GM12878 (cell line): ENCODE data around the gene EPX. TPM values are rescaled to one million over a fixed set of nuclear protein-coding genes. Genes with fewer than 3 reads are reported as not detected.

Source experiments
- ATAC-seq: fragments of 200-7000 bp; cut with Tn5 transposase; 3 replicates; pipeline ENCODE4 v1.9.1; 2020; ENCODE audit warnings: mild to moderate bottlenecking, moderate library complexity
- BruUV-seq: library from RNA; stranded (reverse); fragments of 400-500 nt; replicated peaks from 2 replicates; lab custom pipeline; 2021; lab: Mats Ljungman, UMichigan
- CTCF ChIA-PET: fragments of 300-600 bp; sonication (Branson Sonifier 250); formaldehyde crosslinking; extraction: SDS; loops from one replicate; lab custom pipeline; 2021; ENCODE audit warnings: inconsistent platforms; lab: Yijun Ruan, JAX
- POLR2A ChIA-PET: fragments of 350-600 bp; formaldehyde crosslinking; extraction: SDS; loops from one replicate; lab custom pipeline; 2021; ENCODE audit warnings: inconsistent platforms; lab: Charles Lee
- RAD21 ChIA-PET: fragments of 300-600 bp; sonication (Branson Sonifier 250); formaldehyde crosslinking; loops from one replicate; lab custom pipeline; 2023; ENCODE audit warnings: antibody characterized with exemption; ENCODE audit not compliant: unreplicated experiment; lab: Charles Lee
- SMC1A ChIA-PET: fragments of 300-600 bp; sonication (Branson Sonifier 250); formaldehyde crosslinking; loops from one replicate; lab custom pipeline; 2023; ENCODE audit not compliant: unreplicated experiment, uncharacterized antibody; lab: Charles Lee
- DNase-seq: peaks from one replicate; pipeline ENCODE4 v3.0.0-alpha.2; 2011; ENCODE audit warnings: low read depth, low spot score
- FAIRE-seq: peaks from 3 replicates; lab custom pipeline; 2011; peaks lifted over from hg19 to GRCh38; lab: Jason Lieb, UNC
- H2AFZ ChIP-seq: 2 replicates; pipeline ENCODE4 v1.6.0; 2011; ENCODE audit warnings: low read depth, low read length, control low read depth; ENCODE audit not compliant: control insufficient read depth
- H3K27ac ChIP-seq: 2 replicates; pipeline ENCODE4 v1.5.1; 2011; ENCODE audit warnings: control low read depth; ENCODE audit not compliant: control insufficient read depth, insufficient read depth
- H3K27me3 ChIP-seq, 2 experiments: replicated peaks in 1 of 2; 2 replicates each; pipeline versions ENCODE4 v1.6.0 to v1.6.1; 2011; ENCODE audit warnings: low read length in 1 of 2; ENCODE audit not compliant: control insufficient read depth in 2 of 2, insufficient read depth in 2 of 2
- H3K36me3 ChIP-seq, 2 experiments: 2 replicates each; pipeline ENCODE4 v1.5.1; 2011; ENCODE audit warnings: low read length in 1 of 2; ENCODE audit not compliant: control insufficient read depth in 2 of 2, insufficient read depth in 2 of 2
- H3K4me1 ChIP-seq: 2 replicates; pipeline ENCODE4 v1.6.1; 2011; ENCODE audit warnings: mild to moderate bottlenecking, low read length, moderate library complexity, mixed read lengths; ENCODE audit not compliant: control insufficient read depth, insufficient read depth
- H3K4me2 ChIP-seq: 2 replicates; pipeline ENCODE4 v1.6.0; 2011; ENCODE audit warnings: control low read depth; ENCODE audit not compliant: control insufficient read depth, insufficient read depth
- H3K4me3 ChIP-seq: fragments of 200-600 bp; sonication (generic); 2 replicates; pipeline ENCODE4 v1.5.1; 2016
- H3K79me2 ChIP-seq: 2 replicates; pipeline ENCODE4 v1.6.0; 2011; ENCODE audit warnings: low read length; ENCODE audit not compliant: control insufficient read depth, insufficient read depth
- H3K9ac ChIP-seq: 2 replicates; pipeline ENCODE4 v1.8.0; 2011; ENCODE audit warnings: low read length, control low read depth, mixed read lengths; ENCODE audit not compliant: control insufficient read depth, insufficient read depth
- H3K9me3 ChIP-seq: replicated peaks from 3 replicates; pipeline ENCODE4 v1.5.1; 2011; ENCODE audit warnings: mild to moderate bottlenecking, low read length; ENCODE audit not compliant: control insufficient read depth, insufficient read depth
- H4K20me1 ChIP-seq: 2 replicates; pipeline ENCODE4 v1.6.0; 2011; ENCODE audit not compliant: control insufficient read depth, insufficient read depth
- CBX3 ChIP-seq: fragments of 200-600 bp; sonication (generic); IDR thresholded peaks from 2 replicates; pipeline ENCODE4 v1.6.1; 2016; ENCODE audit warnings: low read depth, borderline replicate concordance
- JUNB ChIP-seq: IDR thresholded peaks from 2 replicates; pipeline ENCODE4 v1.6.1; 2016; ENCODE audit warnings: antibody characterized with exemption, mild to moderate bottlenecking
- JUND ChIP-seq: IDR thresholded peaks from 2 replicates; pipeline ENCODE4 v1.6.1; 2012; ENCODE audit warnings: low read depth, mild to moderate bottlenecking, low read length, improper control_type of control experiment, moderate library complexity
- KLF5 ChIP-seq: fragments of 450-650 bp; IDR thresholded peaks from 2 replicates; pipeline ENCODE4 v1.6.1; 2014; ENCODE audit warnings: mild to moderate bottlenecking; ENCODE audit not compliant: partially characterized antibody
- MLLT1 ChIP-seq: fragments of 450-650 bp; IDR thresholded peaks from 2 replicates; pipeline ENCODE4 v1.6.1; 2016; ENCODE audit warnings: mild to moderate bottlenecking
- NR2F1 ChIP-seq: fragments of 450-650 bp; conservative IDR thresholded peaks from 2 replicates; pipeline ENCODE4 v1.6.1; 2017; ENCODE audit warnings: mild to moderate bottlenecking
- PKNOX1 ChIP-seq: fragments of 450-650 bp; IDR thresholded peaks from 2 replicates; pipeline ENCODE4 v1.6.1; 2016; ENCODE audit warnings: mild to moderate bottlenecking
- RAD21 ChIP-seq: IDR thresholded peaks from 2 replicates; pipeline ENCODE4 v1.6.1; 2011; ENCODE audit warnings: mild to moderate bottlenecking, low read depth, low read length, moderate library complexity; ENCODE audit not compliant: insufficient read depth
- RUNX3 ChIP-seq: IDR thresholded peaks from 2 replicates; pipeline ENCODE4 v1.6.1; 2012; ENCODE audit warnings: low read length, inconsistent platforms
- WGBS: methylation state at CpG from one replicate; pipeline ENCODE4 v1.1.6; 2016; ENCODE audit warnings: low lambda C conversion rate; ENCODE audit not compliant: insufficient replicate concordance, insufficient coverage; ENCODE audit errors: missing lambda C conversion rate; 5-methylcytosine and 5-hydroxymethylcytosine counted together
- in situ Hi-C: fragments of 300-500 bp; cut with MboI; formaldehyde crosslinking; loops from 9 replicates; pipeline ENCODE4 v1.14.3; 2018; ENCODE audit warnings: mixed read lengths
- intact Hi-C: fragments of 100-400 bp; cut with micrococcal nuclease; formaldehyde crosslinking; loops from one replicate; pipeline ENCODE4 v1.14.2; 2022; ENCODE audit not compliant: unreplicated experiment
- polyA plus RNA-seq, 11 experiments: library from polyadenylated mRNA; depleted of rRNA in 4 of 11; unstranded in 6 of 11; stranded (reverse) in 5 of 11; fragments of >200 nt; fragmentation: Nextera tagmentation in 4 of 11; fragmentation: Illumina TruSeq in 1 of 11; extraction: Ambion mirVana in 4 of 11; extraction: Trizol in 1 of 11; gene quantifications; 1 replicate in 1 of 11; 2 replicates in 10 of 11; pipeline versions ENCODE4 v1.2.1 to v1.2.3, GENCODE V29; 2011 to 2016; ENCODE audit warnings: inconsistent platforms in 2 of 11, missing spikeins in 2 of 11, low read depth in 1 of 11
- total RNA-seq, 4 experiments: library from RNA; depleted of rRNA in 3 of 4; stranded (reverse); fragments of >200 nt in 3 of 4; fragmentation: Illumina TruSeq in 1 of 4; extraction: Trizol in 1 of 4; gene quantifications; 2 replicates each; pipeline versions ENCODE4 v1.2.1 to v1.2.3, GENCODE V29; 2013 to 2021

The EPX gene
- total and polyA plus RNA-seq, 10 of the 15 experiments (the other 5 are each of a cell fraction or from before 2014, with no cell fraction given): 0.03 TPM; not detected in 9

GRCh38 chr17:58219789-58220183 lies 27.3 kb downstream of the EPX start (continued):
- TF ChIP-seq MLLT1: no peak; the same call in 1 of the 2 replicates

GRCh38 chr17:58224315-58224714 lies 31.8 kb downstream of the EPX start:
- FAIRE-seq: no peak
- in situ Hi-C loops: no loop called here
- SMC1A ChIA-PET: interaction anchor here (1.0 kb wide), 1 partner anchor 24 kb away, joined by 3 read pairs; no protein-coding TSS in a partner anchor
- Histone ChIP-seq H3K27ac (no peak overlapping the region), H3K79me2 (no peaks in the 10 kb centered on the region), H3K9ac (no peak overlapping the region), H3K4me1 (peaks cover 8% of the 10 kb centered on the region), H3K9me3 (no peaks in the 10 kb centered on the region; the same call in 2 of the 3 replicates), H3K27me3 (no peaks in the 10 kb centered on the region), H3K4me2 (no peak overlapping the region), H3K4me3 (no peak overlapping the region), H4K20me1 (no peaks in the 10 kb centered on the region), H3K36me3 (no peaks in the 10 kb centered on the region), H2AFZ (no peak overlapping the region)
- POLR2A ChIA-PET: interaction anchor here (1.5 kb wide), 1 partner anchor 11 kb away, joined by 6 read pairs; no protein-coding TSS in a partner anchor
- TF ChIP-seq RAD21 (no peak), NR2F1 (no peak), PKNOX1 (peak; percentile 45), KLF5 (no peak), JUND (no peak), RUNX3 (0 out of 2 replicates have a peak, but pooled peaks have one; percentile 28), CBX3 (no peak), JUNB (0 out of 2 replicates have a peak, but pooled peaks have one; percentile 11)
- DNase-seq: no peak
- intact Hi-C loops: no loop called here
- BruUV-seq: no TSS peak
- ATAC-seq: no peak
- CTCF ChIA-PET: interaction anchor here (0.7 to 1.1 kb wide), 3 partner anchors 8 to 24 kb away, joined by 3 to 4 read pairs (median 3); no protein-coding TSS in a partner anchor
- WGBS: 0% methylated on average over 1 of the region's 1 CpG
- RAD21 ChIA-PET: no interaction called here
